ENCODE data around the gene SCNN1G.

SCNN1G gene

GRCh38 chr16:23187341-23187740 is 4.8 kb downstream of the SCNN1G start:
- no peak for TF ChIP-seq ZFP3 (CRISPR knock-in tag; IDR thresholded peaks at IDR 0.05)
- TF ChIP-seq CSDC2 (CRISPR knock-in tag; IDR thresholded peaks at IDR 0.05), result no peak
- TF ChIP-seq ZNF565 (CRISPR knock-in tag; conservative IDR thresholded peaks at IDR 0.05; ENCODE audit: low read depth), result no peak
- no peak for TF ChIP-seq POU6F1 (CRISPR knock-in tag; IDR thresholded peaks at IDR 0.05; ENCODE audit: borderline replicate concordance, low read depth)
- no peak for TF ChIP-seq ISL1 (CRISPR knock-in tag; IDR thresholded peaks at IDR 0.05)
- ATAC-seq, result no peak

- no peak for ATAC-seq
- TF ChIP-seq GLIS3 (CRISPR knock-in tag; IDR thresholded peaks at IDR 0.05), result no peak
- no peak for TF ChIP-seq PATZ1 (CRISPR knock-in tag; IDR thresholded peaks at IDR 0.05; ENCODE audit: borderline replicate concordance)
- TF ChIP-seq ZNF70 (CRISPR knock-in tag; IDR thresholded peaks at IDR 0.05), result no peak
- TF ChIP-seq PPARA (CRISPR knock-in tag; IDR thresholded peaks at IDR 0.05; ENCODE audit: borderline replicate concordance), result no peak
- no peak for TF ChIP-seq ZNF565 (CRISPR knock-in tag; conservative IDR thresholded peaks at IDR 0.05; ENCODE audit: low read depth)
- no peak for TF ChIP-seq CSRNP3 (CRISPR knock-in tag; IDR thresholded peaks at IDR 0.05)
- TF ChIP-seq ISL1 (CRISPR knock-in tag; IDR thresholded peaks at IDR 0.05), result no peak
These were observed 6.4 kb downstream of the SCNN1G start for GRCh38 chr16:23188911-23189310.

- no peak for TF ChIP-seq SNAI2 (CRISPR knock-in tag; IDR thresholded peaks at IDR 0.05)
- no peak for TF ChIP-seq PPARA (CRISPR knock-in tag; IDR thresholded peaks at IDR 0.05; ENCODE audit: borderline replicate concordance)
- TF ChIP-seq ZFP30 (CRISPR knock-in tag; IDR thresholded peaks at IDR 0.05), result no peak
- TF ChIP-seq TCF4 (CRISPR knock-in tag; IDR thresholded peaks at IDR 0.05; ENCODE audit: borderline replicate concordance), result no peak
- TF ChIP-seq CREB5 (CRISPR knock-in tag; IDR thresholded peaks at IDR 0.05; ENCODE audit: low read depth), result no peak
- no peak for TF ChIP-seq PATZ1 (CRISPR knock-in tag; IDR thresholded peaks at IDR 0.05; ENCODE audit: borderline replicate concordance)
- no peak for TF ChIP-seq ISL1 (CRISPR knock-in tag; IDR thresholded peaks at IDR 0.05)
- TF ChIP-seq OSR1 (CRISPR knock-in tag; IDR thresholded peaks at IDR 0.05), result no peak
- TF ChIP-seq BACH2 (CRISPR knock-in tag; IDR thresholded peaks at IDR 0.05; ENCODE audit: borderline replicate concordance), result no peak
- TF ChIP-seq ZNF8 (CRISPR knock-in tag; IDR thresholded peaks at IDR 0.05), result no peak
- TF ChIP-seq POU6F1 (CRISPR knock-in tag; IDR thresholded peaks at IDR 0.05; ENCODE audit: borderline replicate concordance, low read depth), result no peak
- TF ChIP-seq ARNTL (CRISPR knock-in tag; IDR thresholded peaks at IDR 0.05; ENCODE audit: borderline replicate concordance, low read depth), result no peak
- TF ChIP-seq RARB (CRISPR knock-in tag; IDR thresholded peaks at IDR 0.05), result no peak
- TF ChIP-seq CSRNP3 (CRISPR knock-in tag; IDR thresholded peaks at IDR 0.05), result no peak
- no peak for TF ChIP-seq TOX (CRISPR knock-in tag; IDR thresholded peaks at IDR 0.05; ENCODE audit: borderline replicate concordance)
- TF ChIP-seq CSDC2 (CRISPR knock-in tag; IDR thresholded peaks at IDR 0.05), result no peak
- ATAC-seq, result no peak
These were observed 12.1 kb downstream of the SCNN1G start for GRCh38 chr16:23194497-23195221.
